ENCODE data around the gene SLC39A7. TPM values are rescaled to one million over a fixed set of nuclear protein-coding genes. Genes with fewer than 3 reads are reported as not detected.

Gene SLC39A7
- polyA plus RNA-seq, 1 donor (not counting 4 experiments of a cell fraction or from before 2014, with no cell fraction given), result 54.0 TPM

- Histone ChIP-seq H2AFZ (ENCODE audit: control insufficient read depth, low read length) (no peak overlapping the region), H3K9me3 (ENCODE audit: control insufficient read depth, low read depth, low read length) (no peaks in the 10 kb centered on the region), H4K20me1 (ENCODE audit: control insufficient read depth, extremely low read depth, insufficient read depth, low read length) (no peaks in the 10 kb centered on the region), H3K4me1 (ENCODE audit: control insufficient read depth, extremely low read depth, insufficient read depth, low read length) (no peaks in the 10 kb centered on the region), H3K27ac (ENCODE audit: control insufficient read depth, insufficient read depth, low read length) (no peak overlapping the region), H3K4me3 (ENCODE audit: control insufficient read depth in 2 of 3, extremely low read depth in 1 of 3, insufficient read depth in 2 of 3, low read depth in 1 of 3, low read length in 3 of 3) (no peak overlapping the region), H3K79me2 (ENCODE audit: control insufficient read depth, insufficient read depth, low read length) (no peaks in the 10 kb centered on the region), H3K27me3 (ENCODE audit: control insufficient read depth, extremely low read depth, insufficient read depth, low read length) (peaks cover 7% of the 10 kb centered on the region), H3K36me3 (ENCODE audit: control insufficient read depth in 2 of 2, extremely low read depth in 1 of 2, insufficient read depth in 2 of 2, low read length in 2 of 2) (no peaks in the 10 kb centered on the region), H3K9ac (ENCODE audit: control insufficient read depth, extremely low read depth, insufficient read depth, low read length) (no peak overlapping the region), H3K4me2 (ENCODE audit: control insufficient read depth, extremely low read depth, insufficient read depth, low read depth, low read length) (no peak overlapping the region), H3K9me1 (ENCODE audit: control insufficient read depth, extremely low read depth, insufficient read depth, low read length) (no peaks in the 10 kb centered on the region)
- TF ChIP-seq CTCF (optimal IDR thresholded peaks at IDR 0.05 in 1 of 3, IDR thresholded peaks at IDR 0.05 in 1 of 3, conservative IDR thresholded peaks at IDR 0.05 in 1 of 3; ENCODE audit: extremely low read depth in 1 of 3, insufficient read depth in 2 of 3, low read length in 3 of 3), result no peak
- no peak for TF ChIP-seq EZH2 (IDR thresholded peaks at IDR 0.05; ENCODE audit: low read length)
- FAIRE-seq (no peak), DNase-seq (ENCODE audit: low read depth, low spot score) (no peak)
- dilution Hi-C loops (cut with MboI; ENCODE audit: extremely low pct_ligation_motif_present, low sequenced_read_pairs), result no loop called here
These were observed 37.1 kb downstream of the SLC39A7 start for GRCh38 chr6:33237741-33238140.

- Histone ChIP-seq H3K4me1 (ENCODE audit: control insufficient read depth, extremely low read depth, insufficient read depth, low read length) (no peaks in the 10 kb centered on the region), H3K9me3 (ENCODE audit: control insufficient read depth, low read depth, low read length) (no peaks in the 10 kb centered on the region), H3K79me2 (ENCODE audit: control insufficient read depth, insufficient read depth, low read length) (no peaks in the 10 kb centered on the region), H3K9me1 (ENCODE audit: control insufficient read depth, extremely low read depth, insufficient read depth, low read length) (no peaks in the 10 kb centered on the region), H3K4me2 (ENCODE audit: control insufficient read depth, extremely low read depth, insufficient read depth, low read depth, low read length) (no peak overlapping the region), H3K4me3 (ENCODE audit: control insufficient read depth in 2 of 3, extremely low read depth in 1 of 3, insufficient read depth in 2 of 3, low read depth in 1 of 3, low read length in 3 of 3) (no peak overlapping the region), H3K27ac (ENCODE audit: control insufficient read depth, insufficient read depth, low read length) (no peak overlapping the region), H3K27me3 (ENCODE audit: control insufficient read depth, extremely low read depth, insufficient read depth, low read length) (peaks cover 3% of the 10 kb centered on the region), H2AFZ (ENCODE audit: control insufficient read depth, low read length) (no peak overlapping the region), H3K36me3 (ENCODE audit: control insufficient read depth in 2 of 2, extremely low read depth in 1 of 2, insufficient read depth in 2 of 2, low read length in 2 of 2) (no peaks in the 10 kb centered on the region), H4K20me1 (ENCODE audit: control insufficient read depth, extremely low read depth, insufficient read depth, low read length) (no peaks in the 10 kb centered on the region), H3K9ac (ENCODE audit: control insufficient read depth, extremely low read depth, insufficient read depth, low read length) (no peak overlapping the region)
- FAIRE-seq (no peak), DNase-seq (ENCODE audit: low read depth, low spot score) (no peak)
- dilution Hi-C loops (cut with MboI; ENCODE audit: extremely low pct_ligation_motif_present, low sequenced_read_pairs), result no loop called here
- TF ChIP-seq EZH2 (IDR thresholded peaks at IDR 0.05; ENCODE audit: low read length) (no peak), CTCF (optimal IDR thresholded peaks at IDR 0.05 in 1 of 3, IDR thresholded peaks at IDR 0.05 in 1 of 3, conservative IDR thresholded peaks at IDR 0.05 in 1 of 3; ENCODE audit: extremely low read depth in 1 of 3, insufficient read depth in 2 of 3, low read length in 3 of 3) (no peak)
These were observed 41.3 kb downstream of the SLC39A7 start for GRCh38 chr6:33241968-33242367.
